Left lobe of liver (tissue), 2 donors: ENCODE data around the gene P2RY6. TPM values are rescaled to one million over a fixed set of nuclear protein-coding genes. Genes with fewer than 3 reads are reported as not detected.
A peak's percentile ranks its signal among the peaks of the same experiment; 100 is the strongest.

Experiments
- ATAC-seq: fragments of 200-7000 bp; cut with Tn5 transposase; one replicate; pipeline ENCODE4 v1.9.1; 2020; ENCODE audit warnings: mild to moderate bottlenecking, moderate library complexity
- DNase-seq: peaks from one replicate; pipeline ENCODE4 v3.0.0-alpha.2; 2020; ENCODE audit warnings: low spot score
- total RNA-seq: library from RNA; stranded (reverse); gene quantifications from one replicate; pipeline ENCODE4 v1.2.1, GENCODE V29; 2021
- donor health status: DM: no; HTN: no; CAD: no; lungs with moderate emphysema.
- donor health status: DM: no; HTN: yes; CAD: no.

Gene P2RY6
- total RNA-seq, 1 donor from 2014 or later, result 0.25 TPM

DNA sequence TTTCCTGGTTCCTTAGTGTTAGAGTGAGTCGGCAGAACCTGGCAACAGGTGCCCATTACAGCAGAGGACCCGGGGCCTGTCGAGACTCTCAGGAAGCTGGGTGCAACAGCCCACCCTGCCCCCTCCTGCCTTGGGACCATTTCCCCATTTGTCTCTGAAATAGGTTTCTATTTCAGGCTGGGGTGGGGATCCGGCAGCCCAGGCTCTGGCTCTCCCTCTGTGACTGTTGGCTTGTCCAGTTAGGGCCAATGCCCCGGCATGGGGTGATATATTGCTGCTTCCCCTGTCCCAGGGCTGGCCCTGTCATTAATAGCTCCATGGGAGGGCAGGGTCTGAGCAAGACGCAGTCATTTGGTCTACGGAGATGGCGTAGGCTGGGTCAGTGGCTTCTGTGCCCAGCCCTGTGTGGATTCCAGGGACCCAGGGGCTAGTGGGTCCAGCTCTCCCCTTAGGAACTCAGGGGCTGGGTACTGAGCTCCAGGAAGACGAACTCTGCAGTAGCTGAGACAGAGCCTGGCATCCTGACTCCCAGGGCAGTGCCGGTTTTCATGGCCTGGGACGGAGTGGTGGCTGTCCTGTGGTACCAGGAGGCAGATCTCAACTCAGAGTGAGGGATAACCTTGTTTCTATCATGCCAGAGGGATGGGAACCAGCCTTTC lies 2.7 kb downstream of the P2RY6 start:
- DNase-seq (no peak), ATAC-seq (no peak)

DNA sequence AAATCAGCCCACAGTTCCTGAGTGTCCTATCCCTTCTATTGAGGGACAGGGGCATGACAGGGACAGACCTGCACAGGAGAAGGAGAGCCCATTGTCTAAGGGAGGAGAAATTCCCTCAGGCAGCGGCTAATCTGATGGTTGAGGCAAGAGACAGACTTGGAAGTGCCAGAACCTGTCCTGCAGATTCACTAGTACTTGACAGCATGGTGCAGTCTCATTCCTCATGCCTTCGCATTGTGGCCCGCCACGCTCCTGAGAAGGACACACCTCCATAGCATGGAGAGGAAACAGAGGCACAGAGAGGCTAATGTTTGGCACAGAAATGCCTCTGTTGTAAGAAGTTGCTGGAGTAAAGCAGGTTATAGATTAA lies 3.2 kb downstream of the P2RY6 start:
- ATAC-seq, result no peak
- DNase-seq, result no peak

DNA sequence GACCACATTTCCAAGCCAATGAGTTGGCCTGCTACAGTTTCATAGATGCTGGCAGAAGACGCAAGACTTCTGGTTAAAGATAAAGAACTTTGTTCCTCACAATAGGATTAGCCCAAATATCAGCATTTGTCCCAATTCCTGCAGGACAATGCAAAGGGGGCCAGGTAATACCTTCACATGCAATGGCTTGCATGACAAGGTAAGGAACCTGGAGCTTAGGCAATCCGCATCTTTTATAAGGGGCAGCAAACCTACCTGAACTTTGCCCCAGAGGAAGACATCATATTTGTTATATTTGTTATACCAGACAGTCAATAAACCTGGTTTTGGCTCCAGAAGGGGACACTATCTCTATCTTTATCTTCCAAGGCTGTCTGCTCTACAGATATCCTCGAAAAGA lies 5.3 kb downstream of the P2RY6 start:
- no peak for ATAC-seq
- DNase-seq, result no peak

DNA sequence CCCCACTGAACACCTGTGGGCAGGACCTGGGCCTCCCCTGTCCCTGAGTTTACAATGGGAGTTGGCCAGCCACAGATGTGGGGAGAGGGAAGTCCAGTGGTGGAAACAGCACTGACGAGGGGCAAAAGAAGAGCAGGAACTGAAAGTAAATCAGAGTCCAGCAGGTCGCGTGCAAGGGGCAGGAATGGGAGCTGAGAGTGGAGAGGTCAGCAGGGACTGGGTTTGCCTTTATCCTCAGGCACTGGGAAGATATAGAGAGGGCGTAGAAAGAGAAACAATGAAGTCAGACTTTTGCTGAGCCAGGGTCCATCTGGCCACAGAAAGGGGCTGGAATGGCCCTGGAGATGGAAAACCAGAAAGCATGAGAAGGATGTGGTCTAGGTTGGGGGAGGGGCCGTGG lies 8.5 kb downstream of the P2RY6 start:
- ATAC-seq, result peak; percentile 49
- no peak for DNase-seq

DNA sequence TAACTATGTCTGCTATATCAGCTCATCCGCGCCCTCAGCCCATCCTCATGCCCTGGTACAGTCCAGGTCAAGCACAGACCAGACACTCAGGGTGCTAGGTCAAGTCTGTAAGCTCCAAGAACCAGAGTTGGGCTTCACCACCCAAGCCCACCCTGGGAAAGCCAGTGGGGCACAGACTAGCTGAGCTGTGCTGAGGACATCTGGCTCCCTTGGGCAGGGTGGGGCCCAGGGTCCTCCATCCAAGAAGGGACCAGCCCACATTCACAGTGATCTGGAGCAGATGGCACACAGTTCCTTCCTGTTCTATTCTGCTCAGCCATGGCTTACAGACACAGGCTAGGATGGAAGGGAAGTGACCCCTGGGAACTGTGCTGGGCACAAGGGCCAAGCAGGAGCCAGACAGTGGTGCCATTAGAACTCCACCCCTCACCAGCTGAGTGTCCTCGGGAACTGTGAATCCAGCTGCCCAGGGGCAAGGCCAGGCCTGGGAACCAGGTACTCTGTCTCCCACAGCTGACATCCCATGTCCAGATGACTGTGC lies 9.1 kb downstream of the P2RY6 start:
- peak; percentile 30 for ATAC-seq
- no peak for DNase-seq

DNA sequence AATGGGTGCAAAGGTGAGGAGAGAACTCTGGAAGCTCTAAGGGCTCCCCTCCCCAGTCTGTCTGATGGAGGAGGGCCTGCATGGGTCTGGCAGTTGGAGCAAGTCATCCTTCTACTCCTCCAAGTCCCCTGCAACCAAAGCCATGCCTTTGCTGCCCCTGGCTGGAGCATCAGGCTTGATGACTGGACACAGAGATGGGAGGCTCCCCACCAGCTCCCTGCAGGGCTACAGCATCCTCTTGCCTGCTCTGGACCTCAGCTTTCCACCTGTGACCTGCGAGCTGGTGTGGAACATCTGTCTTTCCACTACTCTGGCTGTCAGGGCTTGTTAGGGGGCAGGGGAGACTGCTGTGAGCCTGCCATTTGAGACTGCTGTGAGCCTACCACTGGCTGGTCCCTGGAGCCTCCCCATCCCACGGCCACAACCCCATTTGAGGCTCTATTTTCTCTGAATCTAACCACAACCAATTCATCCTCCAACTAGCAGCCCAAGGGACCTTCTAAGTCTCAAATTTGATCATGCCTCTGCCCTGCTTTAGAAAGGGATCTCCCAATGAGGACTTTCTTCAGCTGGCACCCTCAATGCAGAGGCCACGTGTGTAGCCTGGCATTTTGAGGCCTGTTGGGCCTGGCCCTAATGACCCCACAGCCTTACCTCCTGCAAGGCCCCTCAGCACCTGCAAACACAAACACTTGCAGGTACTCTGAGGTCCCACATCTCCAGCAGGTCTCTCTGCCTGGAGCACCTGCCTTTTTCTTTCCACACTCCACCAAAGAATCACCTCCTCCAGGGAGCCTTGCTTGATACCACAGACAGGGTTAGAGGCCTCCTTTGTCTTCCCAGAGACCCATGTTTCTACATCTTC lies 9.9 kb downstream of the P2RY6 start:
- ATAC-seq (no peak), DNase-seq (no peak)

DNA sequence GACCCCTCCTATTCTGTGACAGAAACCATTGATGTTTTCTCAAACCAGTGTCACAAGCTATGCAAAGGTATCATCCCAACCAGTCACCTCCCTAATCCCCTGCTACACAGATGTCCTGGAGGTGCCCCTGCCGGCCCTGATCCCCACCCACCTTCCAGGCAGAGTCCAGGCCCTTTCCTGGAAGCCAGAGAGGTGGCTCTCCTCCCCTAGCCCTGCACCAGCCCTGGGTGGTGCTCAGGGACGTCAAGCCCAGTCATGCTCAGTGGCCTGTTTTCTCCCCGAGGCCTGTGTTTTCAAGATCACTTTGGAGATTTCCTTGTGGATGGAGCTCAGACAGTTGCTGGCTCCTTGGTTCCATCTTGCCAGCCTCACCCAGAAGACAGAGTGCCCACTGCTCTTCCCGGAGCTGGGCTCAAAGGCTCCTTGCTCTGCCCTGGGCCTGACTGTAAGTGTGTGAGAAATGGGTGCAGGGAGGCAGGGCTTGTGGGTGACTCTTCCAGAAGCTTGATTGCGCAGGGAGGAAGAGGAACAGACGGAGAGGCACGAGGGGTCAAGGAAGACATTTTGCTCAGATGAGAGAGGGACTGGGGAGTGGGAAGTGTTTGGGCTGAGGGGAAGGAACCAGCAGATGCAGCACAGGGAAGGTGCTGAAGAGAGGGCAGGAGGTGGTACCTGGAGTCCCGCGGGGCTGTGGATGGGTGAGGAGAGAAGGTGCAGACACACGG lies 11.3 kb downstream of the P2RY6 start:
- ATAC-seq (peak; percentile 15), DNase-seq (no peak)

DNA sequence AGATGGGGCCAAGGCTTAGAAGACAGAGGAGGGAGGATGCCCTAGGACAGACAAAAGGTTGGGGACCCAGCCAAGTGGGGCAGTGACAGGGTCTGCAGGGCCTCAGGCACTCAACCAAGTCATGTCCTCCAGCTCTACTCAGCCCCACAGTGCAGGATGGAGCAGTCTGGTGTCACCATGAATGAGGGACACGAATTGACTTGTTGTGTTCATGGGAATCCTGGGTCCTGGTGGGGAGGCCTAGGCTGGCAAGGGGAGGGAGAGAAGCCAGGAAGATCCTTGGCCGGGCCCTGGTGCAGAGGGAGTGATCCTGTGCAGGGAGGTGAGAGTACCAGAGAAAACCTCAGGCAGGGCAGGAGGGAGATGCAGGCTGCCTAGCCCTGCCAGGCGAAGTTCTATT lies 12.0 kb downstream of the P2RY6 start:
- DNase-seq, result no peak
- no peak for ATAC-seq

DNA sequence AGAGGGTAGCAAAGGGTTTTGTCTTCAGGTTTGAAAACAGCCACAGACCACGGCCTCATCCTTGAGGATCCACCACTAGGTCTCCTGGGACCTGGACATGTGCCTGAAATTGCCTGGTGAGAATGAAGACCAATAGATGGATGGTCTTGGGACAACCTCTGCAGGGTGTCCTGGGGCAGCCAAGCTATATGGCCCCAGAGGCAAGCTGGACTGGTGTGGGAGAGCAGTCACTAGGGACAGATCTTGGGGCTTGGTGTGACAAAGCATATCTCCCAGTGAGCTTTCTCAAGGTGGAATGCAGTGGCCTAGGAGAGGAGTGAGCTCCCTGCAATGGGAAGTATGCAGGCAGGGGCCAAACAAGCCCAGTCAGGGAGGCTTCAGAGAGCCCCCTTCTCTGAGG lies 13.6 kb downstream of the P2RY6 start:
- ATAC-seq, result no peak
- no peak for DNase-seq

DNA sequence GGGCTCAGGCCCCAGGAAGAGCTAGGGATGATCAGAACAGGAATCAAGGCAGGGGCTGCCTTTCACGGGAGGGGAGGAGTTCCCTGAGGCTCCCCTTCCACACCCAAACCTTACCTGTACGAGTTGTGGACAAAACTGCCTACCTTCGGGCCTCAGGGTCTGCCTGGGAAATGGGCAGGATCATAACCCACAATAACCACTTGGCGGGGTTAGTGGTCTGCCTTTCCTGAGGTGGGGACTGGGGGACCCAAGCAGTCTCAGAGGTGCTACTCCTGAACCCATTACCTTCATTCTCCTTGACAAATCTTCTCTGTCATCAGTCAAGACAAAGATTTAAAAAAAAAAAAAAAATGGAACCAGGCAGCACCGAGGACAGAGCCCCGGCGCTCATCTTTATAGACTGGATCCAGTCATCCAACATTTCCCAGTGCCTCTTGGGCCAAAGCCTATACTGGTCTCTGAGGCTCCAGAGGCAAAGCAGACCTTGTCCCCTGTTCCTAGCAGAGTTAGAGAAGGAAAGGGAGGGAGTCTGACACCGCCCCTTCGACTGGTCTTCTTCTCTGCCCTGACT lies 14.2 kb downstream of the P2RY6 start:
- no peak for DNase-seq
- ATAC-seq, result no peak

DNA sequence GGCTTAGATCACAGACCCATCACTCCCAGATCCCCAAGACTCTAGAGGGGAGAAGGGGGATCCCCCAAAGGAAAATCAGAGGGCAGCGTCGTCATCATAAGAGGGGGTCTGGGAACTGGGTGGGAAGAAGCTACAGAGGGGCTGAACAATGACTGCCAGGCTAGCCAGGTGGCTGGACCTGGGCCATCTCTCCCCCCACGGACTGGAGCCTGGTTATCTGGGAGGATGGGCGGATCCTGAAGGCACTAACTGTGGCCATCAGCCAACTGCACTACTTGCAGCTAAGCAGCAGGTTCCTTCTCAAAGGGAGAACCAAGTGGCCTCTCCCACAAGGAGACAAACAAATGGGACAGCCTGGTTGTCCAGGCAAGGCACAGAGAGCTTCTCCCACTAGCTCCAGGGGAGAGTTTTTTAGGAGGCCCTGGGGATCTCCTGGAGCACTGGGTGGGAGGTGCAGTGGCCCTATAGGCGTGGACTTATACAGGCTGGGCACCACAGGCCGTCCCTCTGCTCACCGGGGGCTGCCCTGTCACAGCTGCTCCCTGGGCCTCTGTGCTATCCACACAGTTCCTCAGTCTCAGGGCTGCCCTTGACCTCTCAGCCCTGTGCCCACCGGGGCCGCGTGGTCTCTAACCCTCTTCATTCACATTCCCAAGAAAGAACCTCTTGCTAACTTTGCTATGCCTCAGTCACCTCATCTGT lies 15.4 kb downstream of the P2RY6 start:
- DNase-seq (peak; percentile 46), ATAC-seq (peak; percentile 4)

DNA sequence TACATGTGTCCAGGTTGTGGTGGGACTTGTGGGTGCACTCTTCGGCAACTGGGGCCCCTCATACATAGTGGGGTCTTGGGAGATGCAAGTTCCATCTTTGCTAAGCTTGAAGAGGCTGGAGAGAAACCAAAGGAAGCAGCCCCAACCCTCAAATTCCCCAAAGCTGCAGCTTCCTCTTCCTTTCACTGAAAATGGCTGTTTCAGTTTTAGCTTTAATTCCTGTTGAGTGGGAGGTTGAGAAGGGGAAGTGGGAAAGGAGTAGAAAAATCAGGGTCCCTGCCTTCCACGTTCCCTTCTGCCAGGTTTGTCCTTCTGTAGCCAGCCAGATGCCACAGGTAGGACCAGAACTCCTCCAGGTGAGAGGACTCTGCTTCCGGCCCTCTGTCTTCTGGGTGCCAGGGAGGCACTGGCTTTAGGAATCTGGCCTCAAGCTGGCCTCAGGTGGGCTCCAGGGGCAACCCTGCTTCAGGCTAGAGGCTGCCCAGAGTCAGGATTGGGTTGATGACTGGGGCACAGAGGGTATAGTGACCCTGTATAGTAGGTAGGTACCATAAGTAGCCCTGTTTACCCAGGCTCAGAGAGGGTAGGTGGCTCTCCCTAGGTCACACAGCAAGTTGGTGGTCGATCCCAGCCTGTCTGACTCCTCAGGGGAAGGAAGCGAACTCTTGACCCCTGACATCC lies 16.2 kb downstream of the P2RY6 start:
- DNase-seq (no peak), ATAC-seq (no peak)

DNA sequence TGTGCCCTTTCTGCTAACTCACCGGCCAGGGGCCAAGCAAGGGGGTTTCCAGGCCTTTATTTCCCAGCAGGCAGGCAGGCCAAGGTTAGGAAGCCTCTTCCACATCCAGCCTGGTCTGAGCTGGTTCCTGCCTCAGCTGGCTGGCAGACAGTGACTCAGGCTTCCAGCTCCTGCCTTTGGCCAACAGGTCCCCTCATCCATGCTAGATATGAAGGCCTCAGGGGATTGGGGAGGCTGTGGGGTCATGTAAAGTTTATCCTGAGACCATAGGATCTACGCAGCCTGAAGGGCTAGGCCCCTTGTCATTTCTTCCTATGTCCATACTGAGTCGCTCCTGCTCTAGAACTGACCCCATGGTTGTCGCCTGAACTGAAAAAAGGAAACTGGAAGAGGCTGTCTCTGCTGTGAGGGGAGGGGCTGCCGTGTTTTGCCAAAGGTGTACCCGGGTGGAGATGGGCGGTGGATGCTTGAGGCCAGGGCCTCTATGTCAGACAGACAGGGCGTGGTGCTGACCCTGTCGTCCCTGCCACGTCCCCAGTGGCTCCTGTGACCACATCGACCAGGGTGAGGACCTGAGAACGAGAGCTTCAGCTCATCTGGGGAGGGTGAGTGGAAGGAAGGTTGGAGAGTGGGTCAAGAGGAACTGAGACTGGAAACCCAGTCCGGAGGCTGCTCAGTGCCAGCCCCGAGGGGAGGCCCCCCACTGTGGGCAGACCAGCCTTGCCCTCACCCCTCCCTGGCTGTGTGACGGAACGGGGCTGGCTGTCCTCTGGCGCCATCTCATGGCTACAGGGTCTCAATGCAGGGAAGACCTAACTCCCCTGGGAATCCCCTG lies 17.0 kb downstream of the P2RY6 start:
- DNase-seq (peak; percentile 68), ATAC-seq (peak; percentile 90)

DNA sequence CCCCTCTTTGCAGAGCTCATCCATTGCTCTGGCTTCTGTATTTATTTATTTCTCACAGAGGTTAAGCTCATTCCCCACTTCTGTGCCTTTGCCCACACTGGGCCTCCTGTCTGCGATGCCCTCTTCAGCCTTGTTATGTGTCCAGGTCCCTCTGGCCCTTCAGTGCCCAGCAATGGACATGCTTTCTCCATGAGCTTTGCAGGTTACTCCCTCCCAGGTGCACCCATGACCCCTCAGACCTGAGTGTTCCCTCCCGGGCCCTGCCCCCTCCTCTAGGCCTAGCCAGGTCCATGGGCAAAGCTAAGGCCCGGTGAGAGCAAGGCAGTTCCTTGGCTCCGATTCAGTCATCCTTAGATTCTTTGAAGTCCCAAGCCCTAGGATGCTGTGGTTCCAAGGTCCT lies 18.4 kb downstream of the P2RY6 start:
- DNase-seq (no peak), ATAC-seq (no peak)

DNA sequence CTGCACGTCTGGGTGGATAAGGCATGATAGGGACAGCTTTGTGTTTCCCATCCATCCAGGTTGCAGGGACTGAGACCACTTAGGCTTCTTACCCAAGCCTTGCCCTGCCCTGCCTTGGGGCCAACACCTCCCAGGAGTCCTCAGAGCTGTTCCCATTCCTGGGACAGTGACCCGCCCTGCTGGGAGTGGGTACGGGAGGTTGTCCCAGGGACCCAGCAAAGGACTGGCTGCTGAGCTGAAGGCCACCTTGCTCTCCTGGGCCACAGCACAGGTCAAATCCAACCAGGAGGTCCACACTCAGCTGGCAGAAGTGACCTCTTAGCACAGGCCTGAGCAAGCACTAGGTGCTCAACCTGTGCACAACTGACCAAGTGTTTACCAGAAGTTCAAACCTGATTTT lies 19.1 kb downstream of the P2RY6 start:
- DNase-seq, result no peak
- ATAC-seq, result no peak

DNA sequence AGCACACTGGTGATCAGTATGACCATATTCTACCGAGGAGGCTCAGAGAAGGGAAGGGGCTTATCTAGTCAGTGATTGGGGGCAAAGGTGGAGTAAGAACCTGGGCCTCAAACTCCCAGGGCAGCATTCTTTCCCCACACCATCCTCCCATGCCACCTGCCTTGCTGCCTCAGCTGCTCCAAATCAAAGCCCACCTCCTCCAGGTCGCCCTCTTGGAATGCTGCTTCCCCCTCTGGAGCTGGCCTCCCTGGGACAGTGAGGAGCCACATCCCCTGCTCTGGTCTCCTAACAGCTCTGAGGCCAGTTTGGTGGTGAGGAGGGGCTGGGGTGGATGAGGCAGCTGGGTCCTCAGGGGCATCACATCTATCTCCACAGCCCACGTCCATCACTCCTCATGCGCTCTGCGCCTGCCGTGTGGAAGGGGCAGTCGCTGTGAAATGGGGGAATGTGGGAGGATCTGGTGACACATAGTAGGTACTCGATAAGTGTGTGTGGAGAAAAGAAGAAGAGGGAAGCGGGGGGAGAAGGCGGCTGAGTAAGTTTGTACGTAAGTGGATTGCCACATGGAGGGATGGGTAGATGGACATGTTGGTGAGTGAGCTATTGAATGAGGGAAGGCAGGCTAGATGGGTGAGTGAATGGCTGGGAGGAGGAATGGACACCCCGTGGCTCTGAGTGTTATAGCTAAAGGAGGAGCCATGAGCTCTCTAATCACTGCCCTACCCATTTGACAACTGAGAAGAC lies 19.8 kb downstream of the P2RY6 start:
- DNase-seq, result no peak
- no peak for ATAC-seq

DNA sequence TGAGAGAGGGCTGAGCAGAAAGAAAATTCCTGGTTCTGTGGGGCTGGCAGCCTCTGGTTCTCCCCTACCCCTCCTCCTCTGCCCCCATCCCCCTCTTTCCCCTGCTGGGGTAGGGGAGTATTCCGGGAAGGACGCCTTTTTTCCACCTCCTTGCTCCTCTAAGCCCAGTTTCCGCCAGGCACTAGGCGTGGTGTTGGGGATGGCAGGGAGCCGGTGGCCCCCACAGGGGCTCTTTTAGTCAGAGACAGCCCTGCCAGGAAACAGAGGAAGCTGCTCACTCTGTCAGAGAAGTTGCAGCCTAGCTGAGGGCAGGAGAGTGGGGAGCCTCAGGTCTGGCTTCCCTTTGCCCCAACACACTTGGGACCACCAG lies 20.4 kb downstream of the P2RY6 start:
- no peak for ATAC-seq
- DNase-seq, result no peak

DNA sequence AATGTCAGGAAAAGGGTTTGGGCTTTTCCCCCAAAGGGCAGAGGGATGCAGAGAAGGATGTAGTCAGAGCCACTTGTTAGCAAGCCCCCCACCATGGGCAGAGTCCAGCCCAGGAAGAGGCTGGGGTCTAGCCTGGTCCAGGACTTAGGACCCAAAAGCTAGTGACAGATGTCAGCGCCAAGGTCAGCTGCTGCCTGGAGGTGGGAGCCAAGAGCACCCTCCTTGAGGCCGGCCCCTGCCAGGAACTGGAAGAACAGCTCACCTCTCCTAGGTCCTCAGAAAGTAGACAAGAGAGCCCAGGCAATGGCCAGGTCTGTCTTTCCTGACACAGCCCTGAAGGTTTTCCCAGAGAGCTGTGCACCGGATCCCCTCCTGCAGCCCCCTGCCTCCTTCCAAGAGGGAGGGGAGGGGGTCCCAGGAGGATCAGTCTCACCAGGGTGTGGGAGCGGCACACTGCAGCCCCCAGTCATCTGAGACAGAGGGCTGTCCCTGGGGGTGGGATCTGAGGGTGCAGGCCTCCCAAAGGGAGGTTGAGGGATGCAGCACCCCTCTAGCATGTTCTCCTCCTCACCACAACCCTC lies 21.3 kb downstream of the P2RY6 start:
- no peak for DNase-seq
- no peak for ATAC-seq
